Uterus (tissue), 4 donors: Measurements from ENCODE around the gene GPATCH2. TPM values are rescaled to one million over a fixed set of nuclear protein-coding genes. Genes with fewer than 3 reads are reported as not detected.

Experiments used
- DNase-seq, 2 donors: peaks; one replicate each; pipeline ENCODE4 v3.0.0-alpha.2; 2019 to 2020
- H3K27ac ChIP-seq, 2 donors: fragments of 200-600 bp; sonication (generic); 1 replicate in 1 of 2; 2 replicates in 1 of 2; pipeline ENCODE4 v1.5.1; 2016 to 2018
- H3K27me3 ChIP-seq, 2 donors: fragments of 200-600 bp; sonication (generic); one replicate each; pipeline ENCODE4 v1.5.1; 2018 to 2019; ENCODE audit warnings: control low read depth in 1 of 2
- H3K36me3 ChIP-seq, 2 donors: fragments of 200-600 bp; sonication (generic); one replicate each; pipeline ENCODE4 v1.5.1; 2019; ENCODE audit warnings: control low read depth in 1 of 2
- H3K4me1 ChIP-seq, 2 donors: fragments of 200-600 bp; sonication (generic); one replicate each; pipeline ENCODE4 v1.5.1; 2018 to 2019; ENCODE audit warnings: control low read depth in 1 of 2
- H3K4me3 ChIP-seq, 2 donors: fragments of 200-600 bp; sonication (generic); 1 replicate in 1 of 2; 2 replicates in 1 of 2; pipeline ENCODE4 v1.5.1; 2018 to 2019; ENCODE audit warnings: mild to moderate bottlenecking in 1 of 2
- H3K9me3 ChIP-seq, 2 donors: fragments of 200-600 bp; sonication (generic); one replicate each; pipeline ENCODE4 v1.5.1; 2019; ENCODE audit warnings: control low read depth in 1 of 2
- POLR2A ChIP-seq, 2 donors: fragments of 450-650 bp; IDR thresholded peaks; one replicate each; pipeline ENCODE4 v1.6.1; 2016; ENCODE audit warnings: antibody characterized with exemption in 2 of 2, mild to moderate bottlenecking in 1 of 2, moderate library complexity in 1 of 2
- intact Hi-C: fragments of 100-400 bp; cut with DNase I; formaldehyde crosslinking; loops from one replicate; pipeline ENCODE4 v1.15.1; 2023; ENCODE audit warnings: low total_unique reads
- total RNA-seq, 4 donors: library from RNA; depleted of rRNA in 3 of 4; stranded (reverse); fragments of >200 nt in 3 of 4; gene quantifications; one replicate each; pipeline versions ENCODE4 v1.1.0 to v1.2.4, GENCODE V29; 2014 to 2023
- TF ChIP-seq, protein P1 (sequence below), 4 experiments: fragments of 200-600 bp in 2 of 4; fragments of 450-650 bp in 2 of 4; sonication (generic) in 2 of 4; IDR thresholded peaks; one replicate each; pipeline ENCODE4 v1.5.1; 2016 to 2019; ENCODE audit warnings: antibody characterized with exemption in 4 of 4, mild to moderate bottlenecking in 2 of 4, moderate library complexity in 1 of 4
- donor health status: DM: yes; HTN: yes; CAD: no.

GPATCH2 gene
- total RNA-seq, 4 donors from 2014 or later, result 13.1 to 50.3 (median 19.2) TPM

DNA sequence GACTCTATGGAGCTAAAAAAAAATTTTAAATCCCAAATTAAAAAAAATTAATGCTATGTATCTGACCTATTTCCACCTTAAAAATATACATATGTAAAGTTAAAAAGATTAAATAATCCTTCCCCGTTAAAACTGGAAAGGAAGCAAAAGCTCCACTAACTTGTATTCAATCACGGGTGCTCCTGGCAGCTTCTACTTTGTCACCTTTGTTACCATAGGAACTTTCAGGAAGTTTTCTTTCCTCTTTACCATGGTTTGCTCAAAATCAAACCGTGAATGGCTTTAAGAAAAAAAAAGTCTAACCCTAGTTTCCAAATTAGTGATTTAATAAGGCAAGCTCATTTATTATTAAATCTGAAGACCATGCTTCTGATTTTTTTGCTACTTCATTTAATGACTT, 3.5 kb downstream of the GPATCH2 start:
- Histone ChIP-seq H3K4me1 (no peaks in the 10 kb centered on the region), H3K9me3 (no peaks in the 10 kb centered on the region), H3K36me3 (no peaks in the 10 kb centered on the region), H3K27ac (no peak overlapping the region), H3K4me3 (no peak overlapping the region), H3K27me3 (no peaks in the 10 kb centered on the region)
- TF ChIP-seq, protein P1, sequence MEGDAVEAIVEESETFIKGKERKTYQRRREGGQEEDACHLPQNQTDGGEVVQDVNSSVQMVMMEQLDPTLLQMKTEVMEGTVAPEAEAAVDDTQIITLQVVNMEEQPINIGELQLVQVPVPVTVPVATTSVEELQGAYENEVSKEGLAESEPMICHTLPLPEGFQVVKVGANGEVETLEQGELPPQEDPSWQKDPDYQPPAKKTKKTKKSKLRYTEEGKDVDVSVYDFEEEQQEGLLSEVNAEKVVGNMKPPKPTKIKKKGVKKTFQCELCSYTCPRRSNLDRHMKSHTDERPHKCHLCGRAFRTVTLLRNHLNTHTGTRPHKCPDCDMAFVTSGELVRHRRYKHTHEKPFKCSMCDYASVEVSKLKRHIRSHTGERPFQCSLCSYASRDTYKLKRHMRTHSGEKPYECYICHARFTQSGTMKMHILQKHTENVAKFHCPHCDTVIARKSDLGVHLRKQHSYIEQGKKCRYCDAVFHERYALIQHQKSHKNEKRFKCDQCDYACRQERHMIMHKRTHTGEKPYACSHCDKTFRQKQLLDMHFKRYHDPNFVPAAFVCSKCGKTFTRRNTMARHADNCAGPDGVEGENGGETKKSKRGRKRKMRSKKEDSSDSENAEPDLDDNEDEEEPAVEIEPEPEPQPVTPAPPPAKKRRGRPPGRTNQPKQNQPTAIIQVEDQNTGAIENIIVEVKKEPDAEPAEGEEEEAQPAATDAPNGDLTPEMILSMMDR (IDR thresholded peaks at IDR 0.05), result no peak
- TF ChIP-seq POLR2A (IDR thresholded peaks at IDR 0.05), result no peak
- intact Hi-C loops, result no loop called here
- DNase-seq, result no peak

DNA sequence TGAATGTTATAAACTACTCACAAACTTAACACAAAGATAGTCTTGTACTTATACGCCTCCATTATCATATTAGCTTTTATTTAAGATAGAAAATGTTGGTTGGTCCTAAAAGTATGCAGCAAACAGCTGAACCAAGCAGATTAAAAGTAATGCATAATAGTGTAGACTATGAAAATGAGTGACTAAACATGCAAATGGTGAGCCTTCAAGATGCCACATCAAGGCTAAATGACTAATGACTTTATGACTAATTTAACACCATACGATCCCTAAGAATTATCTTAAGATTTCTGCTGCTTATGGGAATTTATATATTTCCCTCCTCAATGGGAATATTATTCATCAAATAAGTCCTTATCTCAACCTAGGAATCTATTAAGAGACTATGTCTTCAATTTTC, 4.6 kb downstream of the GPATCH2 start:
- no peaks in the 10 kb centered on the region for H3K36me3 ChIP-seq
- no peaks in the 10 kb centered on the region for H3K27me3 ChIP-seq
- no peaks in the 10 kb centered on the region for H3K4me1 ChIP-seq
- intact Hi-C loops, result no loop called here
- no peak overlapping the region for H3K4me3 ChIP-seq
- no peak for DNase-seq
- no peaks in the 10 kb centered on the region for H3K9me3 ChIP-seq
- TF ChIP-seq, protein P1 (IDR thresholded peaks at IDR 0.05), result no peak
- no peak for TF ChIP-seq POLR2A (IDR thresholded peaks at IDR 0.05)
- no peak overlapping the region for H3K27ac ChIP-seq

DNA sequence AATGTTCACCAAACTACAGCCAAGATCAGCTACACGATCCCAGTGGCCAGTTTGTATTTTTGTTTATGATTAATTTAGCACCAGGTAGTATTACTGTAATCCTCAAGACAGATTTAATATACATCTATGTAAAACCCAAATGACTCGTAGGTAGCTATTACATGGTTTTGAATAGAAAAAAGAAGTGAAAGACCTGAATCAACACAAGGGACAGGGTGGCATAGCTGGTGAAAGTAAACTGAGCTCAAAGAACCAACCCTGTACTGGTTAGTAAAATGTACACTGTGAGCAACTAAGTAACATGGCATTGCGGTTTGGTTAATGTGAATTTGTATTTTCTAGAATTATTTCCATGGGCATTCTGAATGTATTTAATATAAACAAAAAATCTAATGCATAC, 8.8 kb downstream of the GPATCH2 start:
- H3K9me3 ChIP-seq, result no peaks in the 10 kb centered on the region
- H3K4me3 ChIP-seq, result no peak overlapping the region
- TF ChIP-seq POLR2A (IDR thresholded peaks at IDR 0.05), result no peak
- TF ChIP-seq, protein P1 (IDR thresholded peaks at IDR 0.05), result no peak
- no peaks in the 10 kb centered on the region for H3K4me1 ChIP-seq
- DNase-seq, result no peak
- H3K27ac ChIP-seq, result no peak overlapping the region
- intact Hi-C loops, result no loop called here
- no peaks in the 10 kb centered on the region for H3K36me3 ChIP-seq
- H3K27me3 ChIP-seq, result no peaks in the 10 kb centered on the region

DNA sequence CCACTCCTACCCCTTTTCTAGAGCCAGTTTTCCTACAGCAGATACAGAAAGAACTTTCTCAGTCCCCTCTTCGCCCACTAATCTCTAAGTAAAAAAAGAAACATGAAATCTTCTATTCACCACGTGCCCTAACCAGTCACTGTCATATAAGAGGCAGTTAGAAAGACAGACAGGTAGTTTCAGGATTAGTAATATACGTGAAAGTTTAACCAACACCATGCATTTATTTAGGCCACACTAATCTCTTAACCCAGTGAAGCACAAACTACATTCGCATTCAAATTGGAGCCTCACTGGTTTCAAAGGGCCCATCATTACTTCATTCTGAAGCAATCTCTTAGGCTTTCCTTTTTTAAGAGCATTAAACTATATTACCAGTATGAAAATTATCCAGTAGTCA, 10.1 kb downstream of the GPATCH2 start:
- Histone ChIP-seq H3K27me3 (no peaks in the 10 kb centered on the region), H3K9me3 (no peaks in the 10 kb centered on the region), H3K4me1 (no peaks in the 10 kb centered on the region), H3K36me3 (no peaks in the 10 kb centered on the region), H3K4me3 (no peak overlapping the region), H3K27ac (no peak overlapping the region)
- TF ChIP-seq POLR2A (IDR thresholded peaks at IDR 0.05), result no peak
- DNase-seq, result no peak
- intact Hi-C loops, result no loop called here

DNA sequence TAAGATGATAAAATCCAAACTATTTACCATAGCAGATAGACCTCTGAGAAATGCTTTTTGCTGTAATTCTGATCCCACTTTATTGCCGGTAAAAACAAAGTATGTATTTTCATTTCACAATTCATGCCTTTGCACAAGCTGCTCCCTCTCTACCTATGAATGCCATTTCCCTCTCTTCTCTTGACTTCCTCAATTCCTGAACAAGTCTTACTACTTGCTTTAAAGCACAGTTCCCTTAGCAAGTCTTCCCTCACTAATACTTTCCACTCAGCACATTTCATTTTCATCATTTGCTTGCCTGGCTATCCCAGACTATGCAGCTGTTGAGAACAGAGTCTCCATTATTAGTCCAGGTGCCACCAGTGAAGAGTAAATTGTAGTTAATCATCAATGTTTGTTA, 13.8 kb downstream of the GPATCH2 start:
- Histone ChIP-seq H3K27me3 (no peaks in the 10 kb centered on the region), H3K9me3 (no peaks in the 10 kb centered on the region), H3K4me1 (no peaks in the 10 kb centered on the region), H3K4me3 (no peak overlapping the region), H3K27ac (no peak overlapping the region), H3K36me3 (no peaks in the 10 kb centered on the region)
- intact Hi-C loops, result no loop called here
- no peak for TF ChIP-seq POLR2A (IDR thresholded peaks at IDR 0.05)
- TF ChIP-seq, protein P1 (IDR thresholded peaks at IDR 0.05), result no peak
- no peak for DNase-seq

DNA sequence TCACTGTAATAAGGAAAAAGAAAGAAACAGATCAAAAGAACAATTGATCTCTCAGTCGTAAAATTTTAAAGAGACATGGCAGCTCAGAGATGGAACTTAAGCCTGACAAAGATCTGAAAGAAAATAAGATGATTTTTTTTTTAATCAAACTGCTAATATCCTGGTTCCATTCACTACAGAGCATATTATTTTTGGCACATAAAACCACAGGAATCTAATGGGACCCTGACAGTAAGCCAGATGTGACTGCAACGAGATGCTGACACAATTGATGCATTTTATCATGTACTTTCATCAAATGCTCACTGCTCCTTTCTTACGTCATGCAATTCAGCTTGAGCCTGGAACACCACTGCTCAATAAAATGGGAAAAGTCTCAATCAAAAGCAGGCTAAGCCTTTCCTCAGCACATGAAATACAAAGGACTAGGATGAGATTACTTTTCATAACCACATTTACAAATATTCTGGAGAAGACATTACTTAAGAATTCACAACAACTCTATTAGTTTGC, 16.6 kb downstream of the GPATCH2 start:
- Histone ChIP-seq H3K9me3 (no peaks in the 10 kb centered on the region), H3K4me1 (no peaks in the 10 kb centered on the region), H3K27me3 (no peaks in the 10 kb centered on the region), H3K27ac (no peak overlapping the region), H3K36me3 (no peaks in the 10 kb centered on the region), H3K4me3 (no peak overlapping the region)
- intact Hi-C loops, result no loop called here
- DNase-seq, result no peak
- TF ChIP-seq, protein P1 (IDR thresholded peaks at IDR 0.05), result no peak
- no peak for TF ChIP-seq POLR2A (IDR thresholded peaks at IDR 0.05)
